A673 (cell line): Measurements from ENCODE around the gene FBLN1.

Source experiments
- EZH2 ChIP-seq: fragments of 200-600 bp; sonication (generic); IDR thresholded peaks from 2 replicates; pipeline ENCODE4 v1.6.1; 2017; ENCODE audit warnings: borderline replicate concordance, low read depth, mild to moderate bottlenecking, mixed read lengths, antibody characterized with exemption, low read length; ENCODE audit not compliant: poor library complexity, severe bottlenecking
- TF ChIP-seq, protein P1 (sequence below): fragments of 300-800, 200-600 bp; sonication (generic); conservative IDR thresholded peaks from 2 replicates; pipeline ENCODE4 v1.5.1; 2017; ENCODE audit warnings: low read depth, mild to moderate bottlenecking, antibody characterized with exemption, low read length, moderate library complexity, mixed read lengths

DNA sequence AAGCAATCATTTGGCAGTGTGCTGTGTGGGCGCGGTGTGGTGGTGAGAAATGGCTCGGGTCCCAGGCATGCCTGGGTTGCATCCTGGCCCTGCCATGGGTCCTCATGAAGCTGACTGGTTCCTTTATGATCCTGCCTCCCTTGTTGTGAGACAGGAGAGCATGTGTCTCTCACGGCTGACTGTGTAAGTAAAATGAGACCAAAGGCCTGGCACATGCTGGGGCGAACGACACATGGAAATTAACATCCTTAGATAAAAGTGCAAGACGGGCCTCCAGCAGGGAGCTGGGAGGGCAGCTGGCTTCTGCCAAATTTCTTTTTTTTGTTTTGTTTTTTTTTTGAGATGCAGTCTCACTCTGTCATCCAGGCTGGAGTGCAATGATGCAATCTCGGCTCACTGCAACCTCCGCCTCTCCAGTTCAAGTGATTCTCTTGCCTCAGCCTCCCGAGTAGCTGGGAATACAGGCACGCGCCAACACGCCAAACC is 9.4 kb upstream of the FBLN1 start:
- TF ChIP-seq EZH2 = no peak
- TF ChIP-seq, protein P1, sequence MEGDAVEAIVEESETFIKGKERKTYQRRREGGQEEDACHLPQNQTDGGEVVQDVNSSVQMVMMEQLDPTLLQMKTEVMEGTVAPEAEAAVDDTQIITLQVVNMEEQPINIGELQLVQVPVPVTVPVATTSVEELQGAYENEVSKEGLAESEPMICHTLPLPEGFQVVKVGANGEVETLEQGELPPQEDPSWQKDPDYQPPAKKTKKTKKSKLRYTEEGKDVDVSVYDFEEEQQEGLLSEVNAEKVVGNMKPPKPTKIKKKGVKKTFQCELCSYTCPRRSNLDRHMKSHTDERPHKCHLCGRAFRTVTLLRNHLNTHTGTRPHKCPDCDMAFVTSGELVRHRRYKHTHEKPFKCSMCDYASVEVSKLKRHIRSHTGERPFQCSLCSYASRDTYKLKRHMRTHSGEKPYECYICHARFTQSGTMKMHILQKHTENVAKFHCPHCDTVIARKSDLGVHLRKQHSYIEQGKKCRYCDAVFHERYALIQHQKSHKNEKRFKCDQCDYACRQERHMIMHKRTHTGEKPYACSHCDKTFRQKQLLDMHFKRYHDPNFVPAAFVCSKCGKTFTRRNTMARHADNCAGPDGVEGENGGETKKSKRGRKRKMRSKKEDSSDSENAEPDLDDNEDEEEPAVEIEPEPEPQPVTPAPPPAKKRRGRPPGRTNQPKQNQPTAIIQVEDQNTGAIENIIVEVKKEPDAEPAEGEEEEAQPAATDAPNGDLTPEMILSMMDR = no peak
